Testis (tissue), 3 donors: ENCODE data around the gene BCL11B. TPM values are rescaled to one million over a fixed set of nuclear protein-coding genes. Genes with fewer than 3 reads are reported as not detected.

Source experiments
- DNase-seq: peaks from one replicate; pipeline ENCODE4 v3.0.0-alpha.2; 2019
- H3K27ac ChIP-seq, 2 donors: fragments of 200-600 bp; sonication (generic); one replicate each; pipeline ENCODE4 v1.5.1; 2019
- H3K27me3 ChIP-seq: fragments of 200-600 bp; sonication (generic); one replicate; pipeline ENCODE4 v1.5.1; 2019
- H3K36me3 ChIP-seq: fragments of 200-600 bp; sonication (generic); one replicate; pipeline ENCODE4 v1.5.1; 2017; ENCODE audit warnings: low read depth; ENCODE audit errors: missing control alignments
- H3K4me1 ChIP-seq: fragments of 200-600 bp; sonication (generic); one replicate; pipeline ENCODE4 v1.5.1; 2019
- H3K4me3 ChIP-seq, 2 donors: fragments of 200-600 bp; sonication (generic); one replicate each; pipeline ENCODE4 v1.5.1; 2017 to 2019
- H3K9me3 ChIP-seq: fragments of 200-600 bp; sonication (generic); one replicate; pipeline ENCODE4 v1.5.1; 2017
- POLR2A ChIP-seq: fragments of 450-650 bp; IDR thresholded peaks from one replicate; pipeline ENCODE4 v1.6.1; 2017; ENCODE audit warnings: antibody characterized with exemption, mild to moderate bottlenecking, moderate library complexity
- WGBS, 2 donors: methylation state at CpG; one replicate each; pipeline ENCODE4 v1.1.5; 2018; 5-methylcytosine and 5-hydroxymethylcytosine counted together
- intact Hi-C: fragments of 100-400 bp; cut with DNase I; formaldehyde crosslinking; loops from one replicate; pipeline ENCODE4 v1.15.1; 2023; ENCODE audit warnings: low total_unique reads
- polyA plus RNA-seq: library from polyadenylated mRNA; stranded (reverse); fragments of 350-450 nt; fragmentation: Illumina TruSeq; extraction: RNeasy Lipid Tissue Mini Kit (QIAGEN cat#74804); gene quantifications from one replicate; pipeline ENCODE4 v1.2.3, GENCODE V29; 2014; ENCODE audit warnings: low read depth, low replicate concordance; ENCODE audit not compliant: insufficient read depth
- total RNA-seq, 2 donors: library from RNA; depleted of rRNA; stranded (reverse); fragments of >200 nt; gene quantifications; one replicate each; pipeline ENCODE4 v1.2.3, GENCODE V29; 2016
- TF ChIP-seq, protein P1 (sequence below), 3 experiments: fragments of 450-650 bp in 2 of 3; fragments of 200-600 bp in 1 of 3; sonication (generic) in 1 of 3; IDR thresholded peaks; one replicate each; pipeline ENCODE4 v1.5.1; 2016 to 2019; ENCODE audit warnings: antibody characterized with exemption in 3 of 3, mild to moderate bottlenecking in 2 of 3, moderate library complexity in 1 of 3

Gene BCL11B
- total and polyA plus RNA-seq, 3 donors from 2014 or later: 0.96 to 4.7 (median 4.4) TPM

DNA sequence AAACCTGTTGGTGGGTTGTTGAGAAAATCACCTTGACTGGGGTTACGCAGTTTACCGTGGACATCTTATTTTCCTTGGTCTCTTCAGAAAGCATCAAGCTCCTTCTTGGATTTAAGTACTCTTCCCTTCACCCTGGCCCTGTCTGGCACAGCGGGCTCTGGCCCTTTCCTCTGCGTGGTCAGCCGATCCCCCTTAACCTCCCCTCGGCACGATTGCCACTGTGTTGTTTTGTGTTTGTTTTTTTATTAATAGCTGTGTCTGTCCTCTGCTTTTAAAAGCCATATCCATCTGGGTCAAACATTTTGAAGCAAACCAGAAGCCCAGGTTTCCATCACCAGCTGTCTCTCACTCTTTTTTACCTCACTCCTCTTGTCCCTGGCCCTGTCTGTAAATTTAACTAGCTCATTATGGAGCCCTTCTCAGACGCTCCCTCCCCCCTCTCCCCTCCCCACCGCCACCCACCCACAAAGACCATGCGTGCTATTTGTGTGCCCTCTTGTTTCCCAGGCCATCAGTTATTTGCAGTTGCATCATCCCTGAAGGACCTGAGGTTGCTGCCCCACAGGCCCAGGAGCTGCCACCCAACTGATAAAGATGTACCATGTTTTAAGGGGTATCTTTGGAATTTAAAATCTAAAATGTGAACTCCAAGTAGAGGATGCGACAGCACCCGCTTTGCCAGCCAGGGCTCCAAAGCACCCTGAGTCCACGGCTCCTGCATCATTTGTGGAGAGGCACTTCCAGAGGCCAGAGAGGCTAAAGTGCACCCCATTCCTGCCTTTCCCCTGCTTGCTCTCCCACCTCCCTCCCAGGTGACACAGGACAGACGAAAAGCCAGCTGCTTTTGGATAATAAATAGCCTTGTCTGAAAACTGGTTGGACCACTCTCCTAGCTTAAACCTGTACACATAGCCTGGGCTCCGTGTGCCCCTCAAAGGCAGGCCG lies 3.9 kb downstream of the BCL11B start:
- no peak overlapping the region for H3K4me3 ChIP-seq
- no peaks in the 10 kb centered on the region for H3K27me3 ChIP-seq
- H3K27ac ChIP-seq: no peak overlapping the region
- no peaks in the 10 kb centered on the region for H3K9me3 ChIP-seq
- TF ChIP-seq, protein P1, sequence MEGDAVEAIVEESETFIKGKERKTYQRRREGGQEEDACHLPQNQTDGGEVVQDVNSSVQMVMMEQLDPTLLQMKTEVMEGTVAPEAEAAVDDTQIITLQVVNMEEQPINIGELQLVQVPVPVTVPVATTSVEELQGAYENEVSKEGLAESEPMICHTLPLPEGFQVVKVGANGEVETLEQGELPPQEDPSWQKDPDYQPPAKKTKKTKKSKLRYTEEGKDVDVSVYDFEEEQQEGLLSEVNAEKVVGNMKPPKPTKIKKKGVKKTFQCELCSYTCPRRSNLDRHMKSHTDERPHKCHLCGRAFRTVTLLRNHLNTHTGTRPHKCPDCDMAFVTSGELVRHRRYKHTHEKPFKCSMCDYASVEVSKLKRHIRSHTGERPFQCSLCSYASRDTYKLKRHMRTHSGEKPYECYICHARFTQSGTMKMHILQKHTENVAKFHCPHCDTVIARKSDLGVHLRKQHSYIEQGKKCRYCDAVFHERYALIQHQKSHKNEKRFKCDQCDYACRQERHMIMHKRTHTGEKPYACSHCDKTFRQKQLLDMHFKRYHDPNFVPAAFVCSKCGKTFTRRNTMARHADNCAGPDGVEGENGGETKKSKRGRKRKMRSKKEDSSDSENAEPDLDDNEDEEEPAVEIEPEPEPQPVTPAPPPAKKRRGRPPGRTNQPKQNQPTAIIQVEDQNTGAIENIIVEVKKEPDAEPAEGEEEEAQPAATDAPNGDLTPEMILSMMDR (IDR thresholded peaks at IDR 0.05): no peak
- no peak for TF ChIP-seq POLR2A
- 57 to 61% methylated on average over 16 of the region's 16 CpGs for WGBS, 2 donors
- peaks cover 14% of the 10 kb centered on the region for H3K4me1 ChIP-seq
- no peak for DNase-seq
- no peaks in the 10 kb centered on the region for H3K36me3 ChIP-seq
- intact Hi-C loops: no loop called here

DNA sequence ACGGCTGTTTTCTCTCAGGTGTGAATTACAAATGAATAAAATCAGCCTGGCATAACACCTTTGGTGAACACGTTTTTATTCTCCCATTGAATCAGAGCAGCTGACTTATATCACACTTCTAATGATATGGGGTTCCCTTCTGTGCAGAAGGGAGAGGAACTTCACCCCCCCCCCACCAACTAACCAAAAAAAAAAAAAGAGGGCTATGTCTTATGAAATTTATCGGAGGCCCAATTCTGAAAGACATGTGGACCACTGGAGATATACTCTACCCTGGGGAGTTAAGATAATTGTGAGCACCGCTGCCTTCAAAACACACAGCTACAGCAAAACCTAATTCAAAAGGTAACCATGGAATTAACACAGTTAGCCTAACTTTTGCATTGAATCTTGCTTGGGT lies 4.6 kb downstream of the BCL11B start:
- Histone ChIP-seq H3K4me1 (peaks cover 12% of the 10 kb centered on the region), H3K36me3 (no peaks in the 10 kb centered on the region), H3K9me3 (no peaks in the 10 kb centered on the region), H3K4me3 (no peak overlapping the region), H3K27ac (no peak overlapping the region), H3K27me3 (no peaks in the 10 kb centered on the region)
- intact Hi-C loops: no loop called here
- no peak for DNase-seq
- 70 to 72% methylated on average over 4 of the region's 4 CpGs for WGBS, 2 donors
- no peak for TF ChIP-seq POLR2A
- TF ChIP-seq, protein P1 (IDR thresholded peaks at IDR 0.05): no peak

DNA sequence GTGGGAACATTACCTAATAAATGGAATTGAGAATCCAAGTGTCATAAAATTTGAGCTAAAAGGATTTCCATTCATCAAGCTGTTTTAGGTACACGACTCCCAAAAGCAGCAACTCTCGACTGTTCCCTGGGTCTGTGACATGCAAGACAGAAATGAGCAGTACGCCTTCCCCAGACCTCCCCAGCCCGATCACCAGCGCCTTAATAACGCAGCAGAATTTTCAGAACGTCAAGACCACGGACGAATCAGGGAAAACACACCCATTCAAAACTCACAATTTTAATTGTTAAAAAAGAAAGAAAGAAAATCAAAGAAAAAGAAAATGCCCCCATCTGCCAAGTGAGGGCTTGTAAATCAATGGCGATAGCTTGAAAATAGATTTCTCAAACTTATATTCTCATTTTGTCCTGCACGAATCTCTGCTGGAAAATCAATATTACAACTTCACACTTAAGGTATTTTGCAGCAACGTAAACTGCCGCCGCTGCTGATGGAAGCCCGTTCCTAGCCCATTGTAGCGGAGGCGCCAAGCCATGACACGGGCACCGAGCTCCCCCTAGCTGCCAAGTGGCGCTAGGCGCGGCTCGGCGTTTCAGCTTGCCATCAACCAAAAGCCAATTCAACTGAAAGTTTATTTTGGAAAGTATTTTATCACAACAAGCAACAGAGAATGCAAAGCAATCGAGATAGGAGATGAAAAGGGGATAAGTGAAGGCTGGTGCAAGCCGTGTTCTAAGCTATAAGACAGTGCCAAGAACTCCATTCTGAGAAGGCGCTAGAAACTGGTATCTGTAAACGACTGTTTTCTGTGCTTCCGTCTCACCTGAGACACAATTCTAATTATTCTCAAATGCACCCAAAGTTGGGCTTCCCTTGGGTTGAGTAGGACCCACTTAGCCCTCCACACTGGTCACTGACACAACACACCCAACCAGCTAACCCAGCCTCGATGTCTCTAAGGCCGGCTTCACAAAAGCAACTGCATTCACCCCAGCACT lies 5.5 kb downstream of the BCL11B start:
- H3K36me3 ChIP-seq: no peaks in the 10 kb centered on the region
- TF ChIP-seq, protein P1 (IDR thresholded peaks at IDR 0.05): peak; percentile 91 to 93 (median 92)
- no peak for TF ChIP-seq POLR2A
- H3K9me3 ChIP-seq: no peaks in the 10 kb centered on the region
- peaks cover 3% of the 10 kb centered on the region for H3K4me1 ChIP-seq
- intact Hi-C loops: no loop called here
- no peaks in the 10 kb centered on the region for H3K27me3 ChIP-seq
- peak; percentile 82 for DNase-seq
- 41 to 44% methylated on average over 31 of the region's 31 CpGs for WGBS, 2 donors
- no peak overlapping the region for H3K4me3 ChIP-seq
- no peak overlapping the region for H3K27ac ChIP-seq

DNA sequence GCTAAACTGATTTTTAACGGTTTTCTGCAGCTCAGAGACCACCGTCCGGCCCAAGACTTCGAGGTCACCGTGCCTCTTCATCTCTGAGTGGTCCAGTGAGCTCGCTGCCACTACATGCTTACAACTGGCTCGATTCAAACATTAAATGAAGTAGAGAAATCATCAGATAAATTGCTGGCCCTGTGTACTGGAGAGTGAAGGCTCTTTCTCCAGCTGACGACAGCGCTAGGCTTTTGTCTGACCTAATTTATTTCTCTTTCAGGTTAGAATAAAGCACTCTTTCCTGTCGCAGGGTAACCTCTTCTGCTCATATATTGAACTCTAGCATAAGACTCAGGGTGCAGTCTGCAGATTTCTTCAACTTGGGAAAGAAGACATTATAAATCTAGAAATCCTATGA lies 6.4 kb downstream of the BCL11B start:
- H3K4me1 ChIP-seq: no peaks in the 10 kb centered on the region
- H3K9me3 ChIP-seq: no peaks in the 10 kb centered on the region
- no peak overlapping the region for H3K27ac ChIP-seq
- no peaks in the 10 kb centered on the region for H3K36me3 ChIP-seq
- WGBS, 2 donors: 82 to 90% methylated on average over 10 of the region's 10 CpGs
- H3K27me3 ChIP-seq: no peaks in the 10 kb centered on the region
- TF ChIP-seq POLR2A: no peak
- TF ChIP-seq, protein P1 (IDR thresholded peaks at IDR 0.05): no peak
- no peak overlapping the region for H3K4me3 ChIP-seq
- no peak for DNase-seq
- intact Hi-C loops: no loop called here
